Measurements from ENCODE around the gene GRAMD1B. TPM values are rescaled to one million over a fixed set of nuclear protein-coding genes. Genes with fewer than 3 reads are reported as not detected.

GRAMD1B gene
- total RNA-seq, 4 donors from 2014 or later = 31.4 to 152 (median 123) TPM

GRCh38 chr11:123386796-123387510 lies 43.1 kb upstream of the GRAMD1B start:
- Histone ChIP-seq H3K4me3 (no peak overlapping the region), H3K27ac (no peak overlapping the region), H3K4me1 (no peaks in the 10 kb centered on the region), H3K9me3 (no peaks in the 10 kb centered on the region), H3K36me3 (no peaks in the 10 kb centered on the region), H3K27me3 (no peaks in the 10 kb centered on the region)
- TF ChIP-seq CTCF (IDR thresholded peaks at IDR 0.05) (no peak), POLR2A (IDR thresholded peaks at IDR 0.05) (no peak)
- no peak for DNase-seq

GRCh38 chr11:123388640-123389039 lies 41.4 kb upstream of the GRAMD1B start:
- H3K36me3 ChIP-seq = no peaks in the 10 kb centered on the region
- no peak for TF ChIP-seq POLR2A (IDR thresholded peaks at IDR 0.05)
- no peak for TF ChIP-seq CTCF (IDR thresholded peaks at IDR 0.05)
- H3K4me3 ChIP-seq = no peak overlapping the region
- no peak for DNase-seq
- no peaks in the 10 kb centered on the region for H3K27me3 ChIP-seq
- no peaks in the 10 kb centered on the region for H3K4me1 ChIP-seq
- no peak overlapping the region for H3K27ac ChIP-seq
- H3K9me3 ChIP-seq = no peaks in the 10 kb centered on the region

GRCh38 chr11:123390146-123390545 lies 39.9 kb upstream of the GRAMD1B start:
- no peaks in the 10 kb centered on the region for H3K27me3 ChIP-seq
- DNase-seq = no peak
- TF ChIP-seq POLR2A (IDR thresholded peaks at IDR 0.05) (no peak), CTCF (IDR thresholded peaks at IDR 0.05) (no peak)
- H3K27ac ChIP-seq = no peak overlapping the region
- H3K4me3 ChIP-seq = no peak overlapping the region
- H3K4me1 ChIP-seq = no peaks in the 10 kb centered on the region
- no peaks in the 10 kb centered on the region for H3K36me3 ChIP-seq
- H3K9me3 ChIP-seq = no peaks in the 10 kb centered on the region

GRCh38 chr11:123391646-123392348 lies 38.3 kb upstream of the GRAMD1B start:
- Histone ChIP-seq H3K4me1 (no peaks in the 10 kb centered on the region), H3K36me3 (no peaks in the 10 kb centered on the region), H3K4me3 (no peak overlapping the region), H3K27me3 (no peaks in the 10 kb centered on the region), H3K9me3 (no peaks in the 10 kb centered on the region), H3K27ac (no peak overlapping the region)
- no peak for DNase-seq
- TF ChIP-seq POLR2A (IDR thresholded peaks at IDR 0.05) (no peak), CTCF (IDR thresholded peaks at IDR 0.05) (no peak)

GRCh38 chr11:123392431-123392830 lies 37.6 kb upstream of the GRAMD1B start:
- no peaks in the 10 kb centered on the region for H3K9me3 ChIP-seq
- no peak overlapping the region for H3K4me3 ChIP-seq
- no peak for DNase-seq
- no peak overlapping the region for H3K27ac ChIP-seq
- TF ChIP-seq POLR2A (IDR thresholded peaks at IDR 0.05) = no peak
- H3K4me1 ChIP-seq = no peaks in the 10 kb centered on the region
- no peaks in the 10 kb centered on the region for H3K36me3 ChIP-seq
- H3K27me3 ChIP-seq = no peaks in the 10 kb centered on the region

- no peaks in the 10 kb centered on the region for H3K4me1 ChIP-seq
- no peak overlapping the region for H3K27ac ChIP-seq
- no peak for TF ChIP-seq CTCF (IDR thresholded peaks at IDR 0.05)
- no peak for TF ChIP-seq POLR2A (IDR thresholded peaks at IDR 0.05)
- no peak for DNase-seq
- H3K36me3 ChIP-seq = no peaks in the 10 kb centered on the region
- H3K27me3 ChIP-seq = no peaks in the 10 kb centered on the region
- no peaks in the 10 kb centered on the region for H3K9me3 ChIP-seq
- no peak overlapping the region for H3K4me3 ChIP-seq
These were observed 37.2 kb upstream of the GRAMD1B start for GRCh38 chr11:123392844-123393243.
